Measurements from ENCODE around the gene PROB1.

Gene PROB1

DNA sequence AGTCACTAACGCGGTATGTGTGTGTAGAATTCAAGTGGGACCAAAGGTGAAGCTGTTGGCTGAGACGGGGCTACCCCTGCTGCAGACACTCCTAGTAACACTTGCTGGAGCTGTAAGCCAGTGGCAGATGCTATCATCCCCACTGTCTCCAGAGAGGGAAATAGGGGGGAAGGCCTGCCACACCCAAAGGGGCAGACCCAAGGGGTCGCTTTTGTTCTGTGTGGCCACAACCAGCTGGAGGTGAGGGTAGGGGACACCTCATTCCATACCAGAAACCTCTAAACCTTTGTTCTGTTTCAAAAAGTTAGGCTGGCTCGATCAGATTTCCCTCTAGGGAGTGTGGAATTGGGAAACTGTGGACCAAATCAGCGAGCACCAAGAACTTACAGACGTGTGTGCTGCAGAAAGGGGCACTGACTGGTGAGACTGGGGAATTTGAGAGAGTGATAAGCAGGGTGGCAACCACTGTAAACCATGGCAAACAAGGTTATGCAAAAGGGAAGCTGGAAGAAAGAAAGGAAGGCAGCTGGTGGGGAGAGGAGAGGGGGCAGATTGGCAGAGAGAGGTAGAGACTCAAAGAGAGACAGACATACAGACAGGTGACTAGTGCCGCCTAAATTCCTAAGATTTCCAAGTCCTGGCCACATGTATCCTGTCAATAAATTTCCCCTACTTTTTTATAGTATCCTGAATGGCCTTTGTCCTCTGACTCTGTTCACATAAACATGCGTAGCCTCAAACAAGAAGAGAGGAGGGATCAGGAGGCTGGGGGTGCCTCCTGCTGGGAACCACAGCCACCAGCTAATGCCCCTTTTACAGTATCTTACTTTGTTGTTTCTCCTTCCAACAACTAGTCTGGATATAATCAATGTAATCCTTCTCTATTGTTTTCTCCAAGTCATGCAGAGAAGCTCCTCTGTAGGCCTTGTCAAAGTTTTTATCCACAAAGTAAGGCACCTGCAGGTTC lies 24.6 kb upstream of the PROB1 start:
- Histone ChIP-seq H3K27me3 (ENCODE audit: control insufficient read depth, insufficient read depth, low read length) (no peaks in the 10 kb centered on the region), H3K4me3 (ENCODE audit: low read length) (no peak overlapping the region), H3K4me1 (ENCODE audit: control insufficient read depth, insufficient read depth, low read length) (peaks cover 20% of the 10 kb centered on the region), H3K36me3 (ENCODE audit: control insufficient read depth, insufficient read depth, low read length) (peaks cover 7% of the 10 kb centered on the region), H3K9ac (ENCODE audit: low read length) (no peak overlapping the region), H3K27ac (ENCODE audit: low read depth, low read length) (no peak overlapping the region)

DNA sequence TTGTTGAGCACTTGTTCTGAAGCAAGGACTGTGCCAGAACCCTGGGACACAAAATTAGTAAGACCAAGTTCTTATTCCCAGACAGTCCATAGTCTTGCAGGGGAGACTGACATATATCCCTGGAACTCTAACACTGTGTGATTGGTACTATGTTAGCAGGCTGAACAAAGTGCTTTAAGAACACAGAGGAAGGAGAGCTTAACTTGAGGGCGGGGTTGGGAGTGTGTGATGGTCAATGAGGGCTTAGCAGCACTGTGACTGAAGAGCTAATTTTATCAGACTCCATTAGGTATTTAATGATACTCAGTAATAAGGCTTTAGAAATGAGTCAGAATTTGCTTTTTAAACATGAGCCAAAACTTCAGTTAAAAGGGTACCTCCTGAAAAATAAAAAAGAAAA lies 23.9 kb upstream of the PROB1 start:
- Histone ChIP-seq H3K36me3 (ENCODE audit: control insufficient read depth, insufficient read depth, low read length) (peaks cover 7% of the 10 kb centered on the region), H3K9ac (ENCODE audit: low read length) (no peak overlapping the region), H3K27me3 (ENCODE audit: control insufficient read depth, insufficient read depth, low read length) (no peaks in the 10 kb centered on the region), H3K27ac (ENCODE audit: low read depth, low read length) (no peak overlapping the region), H3K4me3 (ENCODE audit: low read length) (no peak overlapping the region), H3K4me1 (ENCODE audit: control insufficient read depth, insufficient read depth, low read length) (peaks cover 23% of the 10 kb centered on the region)

DNA sequence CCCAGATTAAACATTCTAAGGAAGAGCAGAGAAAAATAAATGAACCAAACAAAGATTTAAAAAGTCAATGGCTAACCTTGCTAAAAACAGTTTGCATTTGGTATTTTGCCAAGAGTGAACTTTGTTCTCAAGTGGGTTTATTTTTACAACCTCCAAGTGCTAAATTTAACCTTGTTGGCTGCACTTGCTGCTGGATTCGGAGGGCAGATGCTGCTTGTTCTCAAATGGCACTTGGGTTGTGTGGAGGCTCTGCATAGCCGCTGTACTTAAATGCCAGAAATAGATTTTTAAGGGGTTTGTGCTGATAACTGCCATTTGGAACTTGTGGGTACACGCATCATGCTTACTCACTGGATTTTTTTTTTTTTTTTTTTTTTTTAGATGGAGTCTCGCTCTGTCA lies 22.3 kb upstream of the PROB1 start:
- no peaks in the 10 kb centered on the region for H3K27me3 ChIP-seq (ENCODE audit: control insufficient read depth, insufficient read depth, low read length)
- no peak overlapping the region for H3K27ac ChIP-seq (ENCODE audit: low read depth, low read length)
- H3K4me3 ChIP-seq (ENCODE audit: low read length) = no peak overlapping the region
- peaks cover 7% of the 10 kb centered on the region for H3K36me3 ChIP-seq (ENCODE audit: control insufficient read depth, insufficient read depth, low read length)
- peaks cover 23% of the 10 kb centered on the region for H3K4me1 ChIP-seq (ENCODE audit: control insufficient read depth, insufficient read depth, low read length)
- no peak overlapping the region for H3K9ac ChIP-seq (ENCODE audit: low read length)

DNA sequence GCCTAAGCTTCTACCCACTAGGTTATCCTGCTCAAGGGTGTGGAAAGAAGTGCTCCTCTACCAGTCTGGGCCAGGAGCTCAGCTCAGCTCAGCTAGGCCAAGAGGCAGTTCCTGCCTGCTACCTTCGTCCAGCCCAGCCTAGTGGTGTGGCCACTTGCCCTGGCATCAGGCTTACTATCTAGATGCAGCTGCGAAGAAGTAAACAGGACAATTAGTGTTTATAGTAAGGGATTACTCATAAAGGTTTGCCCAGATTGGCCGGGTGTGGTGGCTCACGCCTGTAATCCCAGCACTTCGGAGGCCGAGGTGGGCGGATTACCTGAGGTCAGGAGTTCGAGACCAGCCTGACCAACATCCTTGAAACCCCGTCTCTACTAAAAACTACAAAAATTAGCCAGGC lies 21.7 kb upstream of the PROB1 start:
- H3K9ac ChIP-seq (ENCODE audit: low read length) = no peak overlapping the region
- H3K27me3 ChIP-seq (ENCODE audit: control insufficient read depth, insufficient read depth, low read length) = no peaks in the 10 kb centered on the region
- peaks cover 23% of the 10 kb centered on the region for H3K4me1 ChIP-seq (ENCODE audit: control insufficient read depth, insufficient read depth, low read length)
- no peak overlapping the region for H3K4me3 ChIP-seq (ENCODE audit: low read length)
- no peak overlapping the region for H3K27ac ChIP-seq (ENCODE audit: low read depth, low read length)
- H3K36me3 ChIP-seq (ENCODE audit: control insufficient read depth, insufficient read depth, low read length) = peaks cover 7% of the 10 kb centered on the region

DNA sequence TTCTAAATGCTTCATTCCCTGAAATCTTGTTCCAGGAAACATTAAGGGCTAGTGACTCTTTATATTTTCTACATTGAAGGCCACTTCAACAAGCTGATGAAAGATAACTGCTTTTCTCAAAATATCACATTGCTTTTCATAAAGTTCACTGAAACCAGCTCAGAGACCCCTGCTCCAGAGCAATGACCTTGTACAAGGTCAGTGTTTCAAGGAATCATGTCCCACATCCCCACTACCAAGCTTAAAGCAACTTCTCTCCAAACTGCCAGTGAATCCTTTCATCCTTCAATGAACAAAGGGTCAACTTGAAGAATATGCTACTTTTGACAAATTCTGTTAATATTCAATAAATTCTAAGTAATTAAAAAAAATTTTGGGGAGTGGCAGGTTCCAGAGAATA lies 21.0 kb upstream of the PROB1 start:
- Histone ChIP-seq H3K9ac (ENCODE audit: low read length) (no peak overlapping the region), H3K27me3 (ENCODE audit: control insufficient read depth, insufficient read depth, low read length) (no peaks in the 10 kb centered on the region), H3K4me1 (ENCODE audit: control insufficient read depth, insufficient read depth, low read length) (peaks cover 28% of the 10 kb centered on the region), H3K27ac (ENCODE audit: low read depth, low read length) (no peak overlapping the region), H3K4me3 (ENCODE audit: low read length) (no peak overlapping the region), H3K36me3 (ENCODE audit: control insufficient read depth, insufficient read depth, low read length) (peaks cover 7% of the 10 kb centered on the region)

DNA sequence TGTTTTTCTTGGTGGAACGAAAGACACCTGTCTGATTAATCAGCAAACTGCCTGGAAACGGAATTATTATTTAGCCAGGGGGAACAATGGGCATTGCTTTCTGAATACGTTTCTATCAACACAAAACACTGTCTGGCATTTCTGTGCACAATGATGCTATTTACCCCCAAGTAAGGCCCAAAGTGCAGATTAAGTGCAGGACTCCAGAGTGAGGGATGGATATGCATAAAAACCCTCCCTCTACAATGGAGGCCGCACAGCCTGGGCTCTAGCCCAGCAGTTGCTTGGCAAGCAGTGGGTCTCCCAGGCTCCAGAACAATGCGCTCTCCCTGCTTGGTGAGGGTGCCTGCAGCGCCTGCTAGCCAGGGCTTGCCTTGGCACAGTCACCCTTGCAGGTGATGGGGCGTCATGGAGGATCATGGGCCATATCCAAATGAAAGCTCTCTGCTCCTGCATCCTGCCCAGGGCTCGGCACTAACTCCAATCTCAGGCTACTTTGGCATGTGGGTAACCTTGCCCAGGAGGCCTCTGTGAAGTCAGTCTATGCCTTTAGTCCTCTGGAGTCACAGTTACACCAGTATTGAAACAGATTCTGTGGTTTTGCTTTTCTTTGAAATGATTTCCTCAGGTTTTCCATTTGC lies 20.4 kb upstream of the PROB1 start:
- peaks cover 7% of the 10 kb centered on the region for H3K36me3 ChIP-seq (ENCODE audit: control insufficient read depth, insufficient read depth, low read length)
- no peak overlapping the region for H3K27ac ChIP-seq (ENCODE audit: low read depth, low read length)
- H3K9ac ChIP-seq (ENCODE audit: low read length) = no peak overlapping the region
- no peaks in the 10 kb centered on the region for H3K27me3 ChIP-seq (ENCODE audit: control insufficient read depth, insufficient read depth, low read length)
- peaks cover 33% of the 10 kb centered on the region for H3K4me1 ChIP-seq (ENCODE audit: control insufficient read depth, insufficient read depth, low read length)
- no peak overlapping the region for H3K4me3 ChIP-seq (ENCODE audit: low read length)

DNA sequence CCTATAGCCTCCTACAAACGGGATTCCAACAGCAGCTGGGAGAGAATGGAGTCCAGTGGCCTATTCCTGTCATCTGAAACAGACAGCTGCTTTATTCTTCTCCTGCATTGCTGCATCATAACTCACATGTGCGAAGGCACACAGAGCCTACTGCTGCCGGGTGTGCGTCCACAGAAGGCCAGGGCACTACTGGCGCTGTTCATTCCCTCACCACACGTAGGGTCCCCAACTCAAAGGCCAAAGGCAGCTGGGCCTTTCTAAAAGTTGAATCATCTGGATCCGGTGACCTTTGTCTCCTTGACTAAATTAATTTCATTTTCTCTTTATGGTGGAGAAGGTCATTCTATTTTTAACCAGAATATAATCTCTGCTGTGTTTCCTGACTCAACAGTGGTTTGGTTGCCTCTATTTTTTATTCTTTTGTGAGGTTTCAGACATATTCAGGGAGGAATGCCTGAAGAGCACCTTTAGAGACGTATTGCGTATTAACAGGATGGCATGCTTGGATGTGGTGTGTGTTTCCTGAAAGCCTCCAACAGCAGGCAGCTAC lies 19.8 kb upstream of the PROB1 start:
- H3K27me3 ChIP-seq (ENCODE audit: control insufficient read depth, insufficient read depth, low read length) = no peaks in the 10 kb centered on the region
- peak overlapping the region; percentile 22 for H3K4me3 ChIP-seq (ENCODE audit: low read length)
- H3K4me1 ChIP-seq (ENCODE audit: control insufficient read depth, insufficient read depth, low read length) = peaks cover 40% of the 10 kb centered on the region
- H3K36me3 ChIP-seq (ENCODE audit: control insufficient read depth, insufficient read depth, low read length) = peaks cover 7% of the 10 kb centered on the region
- H3K9ac ChIP-seq (ENCODE audit: low read length) = no peak overlapping the region
- peak overlapping the region; percentile 44 for H3K27ac ChIP-seq (ENCODE audit: low read depth, low read length)

DNA sequence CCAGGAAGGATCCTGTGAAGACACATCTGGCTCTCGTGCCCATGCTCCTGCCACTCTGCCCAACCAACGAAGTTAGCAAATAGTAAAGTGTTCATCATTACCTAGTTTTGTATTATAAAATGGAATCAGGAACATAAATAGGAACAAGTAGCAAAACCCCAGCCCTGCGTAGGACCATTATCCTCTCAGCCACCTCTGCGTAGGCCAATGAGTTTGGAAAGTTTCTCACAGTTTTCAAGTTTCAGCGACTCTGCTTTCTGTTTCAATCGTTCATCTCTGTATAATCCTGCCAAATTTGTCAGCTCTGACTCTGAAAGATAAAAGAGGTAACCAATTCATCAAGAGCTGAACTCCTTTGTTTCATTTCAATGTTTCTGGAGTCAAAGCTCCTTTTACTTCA lies 19.1 kb upstream of the PROB1 start:
- H3K27me3 ChIP-seq (ENCODE audit: control insufficient read depth, insufficient read depth, low read length) = no peaks in the 10 kb centered on the region
- H3K27ac ChIP-seq (ENCODE audit: low read depth, low read length) = no peak overlapping the region
- H3K9ac ChIP-seq (ENCODE audit: low read length) = no peak overlapping the region
- H3K36me3 ChIP-seq (ENCODE audit: control insufficient read depth, insufficient read depth, low read length) = peaks cover 2% of the 10 kb centered on the region
- H3K4me3 ChIP-seq (ENCODE audit: low read length) = no peak overlapping the region
- peaks cover 41% of the 10 kb centered on the region for H3K4me1 ChIP-seq (ENCODE audit: control insufficient read depth, insufficient read depth, low read length)

DNA sequence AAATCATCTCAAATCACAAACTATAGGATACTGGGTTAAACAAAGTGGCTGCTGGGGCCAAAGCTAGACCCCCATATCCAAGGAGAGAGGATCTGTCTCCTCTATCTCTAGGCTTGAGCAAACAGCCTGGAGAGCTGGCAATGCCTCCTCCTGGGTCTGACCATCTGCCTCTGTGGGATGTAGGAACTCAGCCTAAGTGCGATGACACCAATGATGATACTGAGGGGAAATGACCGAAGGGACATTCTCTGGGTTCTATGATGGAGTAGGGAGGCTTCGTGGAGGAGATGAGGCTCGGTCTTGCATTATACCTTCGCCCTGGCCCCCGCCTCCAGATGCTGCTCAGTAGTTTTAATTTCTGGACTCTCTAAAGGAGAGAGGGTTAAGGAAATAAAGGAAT lies 18.2 kb upstream of the PROB1 start:
- Histone ChIP-seq H3K27ac (ENCODE audit: low read depth, low read length) (no peak overlapping the region), H3K9ac (ENCODE audit: low read length) (no peak overlapping the region), H3K36me3 (ENCODE audit: control insufficient read depth, insufficient read depth, low read length) (peaks cover 2% of the 10 kb centered on the region), H3K4me1 (ENCODE audit: control insufficient read depth, insufficient read depth, low read length) (peaks cover 41% of the 10 kb centered on the region), H3K27me3 (ENCODE audit: control insufficient read depth, insufficient read depth, low read length) (no peaks in the 10 kb centered on the region), H3K4me3 (ENCODE audit: low read length) (no peak overlapping the region)

DNA sequence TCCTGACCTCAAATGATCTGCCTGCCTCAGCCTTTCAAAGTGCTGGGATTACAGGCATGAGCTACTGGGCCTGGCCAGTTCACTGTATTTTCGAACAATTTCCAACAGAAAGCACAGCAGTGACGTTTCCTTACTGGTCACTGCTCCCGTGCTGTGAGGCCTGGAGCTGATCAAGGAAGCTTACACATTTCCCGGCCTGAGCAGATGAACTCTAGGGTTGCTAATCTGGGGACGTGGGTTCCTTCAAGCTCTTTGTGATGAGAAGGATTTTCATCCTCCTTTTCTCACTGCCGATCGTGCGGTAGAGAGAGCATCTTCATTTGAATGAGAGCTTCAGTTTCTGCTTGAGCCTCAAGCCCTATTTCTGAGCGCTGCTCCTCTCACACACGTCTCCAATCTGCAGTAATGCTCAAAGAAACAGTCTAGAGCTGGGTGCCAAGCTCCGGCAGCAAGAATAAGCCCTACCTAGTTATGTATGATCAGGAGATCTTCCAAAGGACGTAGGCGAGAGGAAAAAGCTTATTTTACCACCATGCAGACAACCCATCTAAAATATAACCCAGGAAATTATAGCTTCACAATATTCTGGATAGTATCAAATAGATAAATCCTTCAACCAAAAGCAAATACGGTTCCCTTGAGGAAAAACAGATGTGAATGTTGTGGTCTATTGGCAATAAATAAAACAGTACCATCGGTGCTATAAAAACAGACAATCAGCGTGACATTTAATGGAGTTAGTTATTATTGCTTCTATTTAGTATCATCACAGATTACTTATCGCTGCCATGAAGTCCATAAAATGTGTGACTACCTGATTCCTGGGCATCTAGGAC lies 16.3 kb upstream of the PROB1 start:
- Histone ChIP-seq H3K27ac (ENCODE audit: low read depth, low read length) (peak overlapping the region; percentile 62), H3K27me3 (ENCODE audit: control insufficient read depth, insufficient read depth, low read length) (no peaks in the 10 kb centered on the region), H3K4me3 (ENCODE audit: low read length) (no peak overlapping the region), H3K9ac (ENCODE audit: low read length) (no peak overlapping the region), H3K36me3 (ENCODE audit: control insufficient read depth, insufficient read depth, low read length) (no peaks in the 10 kb centered on the region), H3K4me1 (ENCODE audit: control insufficient read depth, insufficient read depth, low read length) (peaks cover 34% of the 10 kb centered on the region)

DNA sequence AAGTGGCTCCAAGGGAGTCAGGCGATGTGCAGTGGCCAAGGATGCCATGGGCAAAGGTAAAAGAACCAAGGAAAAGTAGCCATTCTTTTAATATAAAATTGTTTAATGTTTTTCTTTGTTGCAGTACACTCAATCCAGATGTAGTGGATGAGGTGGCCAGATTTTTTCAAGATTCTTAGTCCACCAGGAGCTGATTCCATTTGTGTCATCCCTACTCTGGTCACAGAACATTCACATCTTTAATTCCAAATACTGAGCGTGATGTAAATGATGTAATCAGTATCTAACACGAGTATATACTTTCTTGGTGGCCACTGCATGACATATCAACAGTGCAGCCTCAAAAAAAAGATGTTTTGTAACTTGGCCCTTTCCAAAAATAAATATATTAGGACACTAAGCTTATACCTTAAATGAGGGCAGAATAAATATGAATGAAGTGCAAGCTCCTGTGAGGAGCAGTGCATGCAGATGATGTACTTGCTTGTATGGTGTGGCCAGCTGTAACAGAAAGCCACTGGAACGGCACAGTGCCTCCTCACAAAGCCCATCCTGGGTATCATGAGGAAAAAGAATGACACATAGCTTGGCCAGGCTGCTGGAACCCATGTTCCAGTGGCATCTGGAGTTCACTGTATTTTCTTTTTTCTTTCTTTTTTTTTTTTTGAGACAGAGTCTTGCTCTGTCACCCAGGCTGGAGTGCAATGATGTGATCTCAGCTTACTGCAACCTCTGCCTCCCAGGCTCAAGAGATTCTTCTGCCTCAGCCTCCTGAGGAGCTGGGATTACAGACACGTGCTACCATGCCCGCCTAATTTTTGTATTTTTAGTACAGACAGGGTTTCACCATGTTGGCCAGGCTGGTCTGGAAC lies 15.5 kb upstream of the PROB1 start:
- no peak overlapping the region for H3K27ac ChIP-seq (ENCODE audit: low read depth, low read length)
- H3K4me3 ChIP-seq (ENCODE audit: low read length) = no peak overlapping the region
- no peak overlapping the region for H3K9ac ChIP-seq (ENCODE audit: low read length)
- no peaks in the 10 kb centered on the region for H3K36me3 ChIP-seq (ENCODE audit: control insufficient read depth, insufficient read depth, low read length)
- H3K4me1 ChIP-seq (ENCODE audit: control insufficient read depth, insufficient read depth, low read length) = peaks cover 26% of the 10 kb centered on the region
- H3K27me3 ChIP-seq (ENCODE audit: control insufficient read depth, insufficient read depth, low read length) = no peaks in the 10 kb centered on the region

Measured in rectal smooth muscle tissue (tissue), 1 donor.